Hematopoietic multipotent progenitor cell treated with erythropoietin and hydrocortisone succinate and interleukin-3 and kit ligand, for 8 days (in vitro differentiated cells): Measurements from ENCODE around the gene CYP4F3.
"Not testable (repeated sequence)": the region's sequence is repeated elsewhere in the genome, so short reads cannot be mapped to it uniquely, and the experiment has no call there.

Source experiments
- DNase-seq: peaks from one replicate; pipeline ENCODE4 v3.0.0-alpha.2; 2015

CYP4F3 gene

DNA sequence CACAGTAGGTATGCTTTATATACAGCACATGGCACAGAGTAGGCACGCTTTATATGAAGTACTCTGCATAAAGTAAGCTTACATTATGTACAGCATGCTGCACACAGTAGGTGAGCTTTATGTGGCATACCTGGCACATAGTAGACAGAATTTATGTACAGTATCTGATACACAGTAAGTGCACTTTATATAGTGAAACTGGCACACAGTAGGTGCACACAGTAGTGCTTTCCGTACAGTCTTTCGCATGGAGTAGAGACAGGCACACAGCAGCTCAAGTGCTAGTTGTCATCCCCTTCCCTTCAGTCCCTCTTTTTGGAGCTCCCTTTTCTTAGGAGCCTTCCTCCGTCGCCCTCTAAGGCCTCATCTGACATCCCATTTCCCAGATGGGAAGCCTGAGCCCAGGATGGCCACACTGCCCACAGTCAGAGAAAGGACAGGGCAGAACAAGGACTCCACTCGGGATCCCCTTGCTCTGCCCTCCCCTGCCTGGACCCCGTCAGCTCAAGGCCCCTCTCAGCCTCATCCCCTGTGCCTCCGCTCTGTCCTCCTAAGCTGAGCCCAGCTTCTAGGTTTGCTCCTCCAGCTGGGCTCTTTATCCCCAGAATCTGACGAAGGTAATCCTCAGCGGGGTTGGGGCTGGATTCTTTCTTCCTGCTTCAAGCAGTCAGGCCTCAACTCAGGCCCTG is 31.3 kb downstream of the CYP4F3 start:
- DNase-seq: no peak

DNA sequence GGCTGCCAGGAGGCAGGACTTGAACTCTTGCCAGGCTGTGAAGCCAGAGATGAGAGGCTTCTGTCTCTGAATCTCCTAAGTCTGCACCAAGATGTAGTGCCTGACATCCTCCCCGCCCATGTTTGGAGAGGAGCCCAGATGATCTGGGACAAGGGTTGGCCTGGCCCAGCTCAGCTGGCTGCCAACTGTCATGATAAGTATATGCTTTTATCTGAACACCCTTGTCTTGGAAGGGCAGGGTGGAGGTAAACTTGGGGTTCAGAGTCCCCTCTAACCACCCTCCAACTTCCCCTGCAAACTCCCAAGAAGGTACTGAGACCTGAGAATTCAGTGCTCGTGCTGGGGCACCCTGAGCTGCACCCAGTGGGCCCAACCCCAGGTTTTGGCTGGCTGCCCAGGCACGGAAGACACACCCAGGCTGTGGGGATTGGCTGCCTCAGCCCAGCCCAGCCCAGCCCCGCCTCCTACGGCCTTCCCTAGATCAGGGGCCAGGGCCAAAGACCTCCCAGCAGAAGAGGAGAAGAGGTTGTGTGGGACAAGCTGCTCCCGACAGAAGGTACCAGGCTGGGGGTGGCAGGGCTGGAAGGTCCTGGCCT is 32.0 kb downstream of the CYP4F3 start, which contains the start of gene CYP4F12:
Gene CYP4F12 (plus strand): TSS at position 508 of the 596 bp plus-strand sequence. CDS start 443 bp downstream, outside the sequence.
- DNase-seq: peak; percentile 99

DNA sequence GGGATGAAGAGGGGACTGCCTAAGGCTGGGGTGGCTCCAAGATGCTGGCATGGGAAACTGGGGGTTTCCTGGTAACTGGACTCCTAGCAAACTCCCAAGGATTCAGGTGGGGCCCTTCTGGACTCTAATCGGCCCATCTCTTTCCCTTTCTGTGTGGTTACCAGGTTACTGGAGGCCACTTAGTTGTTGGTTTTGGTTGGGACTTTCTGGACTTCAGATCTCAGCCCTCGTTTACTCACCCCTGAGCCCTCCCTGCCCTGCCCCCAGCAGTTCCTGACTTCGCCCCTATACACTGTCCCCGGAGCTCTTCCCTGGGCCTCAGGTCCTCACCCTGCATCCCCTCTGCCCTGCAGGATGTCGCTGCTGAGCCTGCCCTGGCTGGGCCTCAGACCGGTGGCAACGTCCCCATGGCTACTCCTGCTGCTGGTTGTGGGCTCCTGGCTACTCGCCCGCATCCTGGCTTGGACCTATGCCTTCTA is 32.5 kb downstream of the CYP4F3 start:
- DNase-seq: no peak

DNA sequence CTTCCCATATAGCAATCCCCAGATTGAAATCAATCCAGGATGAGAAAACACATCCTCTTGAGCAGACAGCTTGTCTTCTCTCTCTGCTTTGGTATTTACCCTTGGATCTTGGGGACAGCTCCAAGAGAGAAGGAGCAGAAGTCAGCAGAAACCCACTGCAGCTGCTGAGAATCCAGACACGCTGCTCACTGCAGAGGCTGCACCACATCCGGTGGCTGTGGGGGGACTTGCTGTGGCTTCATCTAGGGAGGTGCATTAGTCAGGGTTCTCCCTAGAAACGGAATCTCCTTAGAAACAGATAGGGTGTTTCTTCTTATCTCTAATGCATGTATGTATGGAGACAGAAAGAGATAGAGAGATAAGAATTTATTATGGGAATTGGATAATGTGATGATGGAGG is 34.9 kb downstream of the CYP4F3 start:
- DNase-seq: peak; percentile 12

DNA sequence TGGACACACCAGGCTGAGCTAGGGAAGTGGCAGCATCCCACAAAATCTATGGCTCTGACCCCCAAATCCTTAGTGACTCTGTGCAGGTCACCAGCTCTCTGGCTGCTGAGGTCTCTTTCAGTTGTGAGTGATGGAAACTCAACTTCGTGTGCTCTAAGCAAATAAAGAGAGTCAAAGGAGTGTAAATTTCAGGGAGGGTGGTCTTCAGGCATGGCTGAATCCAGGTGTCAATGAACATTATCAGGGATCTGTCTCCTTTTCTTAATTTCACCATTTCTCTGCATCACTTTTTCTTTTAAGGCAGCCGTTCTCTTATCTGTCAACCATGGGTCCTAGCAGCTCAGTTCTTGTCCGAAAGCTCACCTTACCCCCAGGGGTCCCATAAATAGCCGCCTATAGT is 38.4 kb downstream of the CYP4F3 start:
- no peak for DNase-seq

DNA sequence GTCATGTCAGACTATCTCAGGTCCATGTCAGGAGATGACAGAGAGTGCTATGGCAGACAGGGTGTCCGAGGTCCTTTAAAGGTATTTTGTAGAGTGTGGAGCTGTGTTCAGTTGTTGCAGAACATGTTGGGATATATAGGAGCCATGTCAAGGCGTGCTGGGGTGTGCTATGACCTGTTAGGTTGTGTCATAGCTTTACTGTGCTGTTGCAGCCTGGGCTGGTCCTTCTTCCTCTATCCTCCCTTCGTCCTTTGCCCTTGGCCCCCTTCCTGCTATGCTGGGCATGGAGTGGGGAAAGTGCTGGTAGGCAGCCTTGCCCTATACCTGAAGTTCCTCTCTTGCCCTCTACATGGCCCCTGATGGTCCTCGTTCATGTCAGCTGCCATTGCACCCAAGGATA is 39.2 kb downstream of the CYP4F3 start:
- DNase-seq: not testable (repeated sequence)

DNA sequence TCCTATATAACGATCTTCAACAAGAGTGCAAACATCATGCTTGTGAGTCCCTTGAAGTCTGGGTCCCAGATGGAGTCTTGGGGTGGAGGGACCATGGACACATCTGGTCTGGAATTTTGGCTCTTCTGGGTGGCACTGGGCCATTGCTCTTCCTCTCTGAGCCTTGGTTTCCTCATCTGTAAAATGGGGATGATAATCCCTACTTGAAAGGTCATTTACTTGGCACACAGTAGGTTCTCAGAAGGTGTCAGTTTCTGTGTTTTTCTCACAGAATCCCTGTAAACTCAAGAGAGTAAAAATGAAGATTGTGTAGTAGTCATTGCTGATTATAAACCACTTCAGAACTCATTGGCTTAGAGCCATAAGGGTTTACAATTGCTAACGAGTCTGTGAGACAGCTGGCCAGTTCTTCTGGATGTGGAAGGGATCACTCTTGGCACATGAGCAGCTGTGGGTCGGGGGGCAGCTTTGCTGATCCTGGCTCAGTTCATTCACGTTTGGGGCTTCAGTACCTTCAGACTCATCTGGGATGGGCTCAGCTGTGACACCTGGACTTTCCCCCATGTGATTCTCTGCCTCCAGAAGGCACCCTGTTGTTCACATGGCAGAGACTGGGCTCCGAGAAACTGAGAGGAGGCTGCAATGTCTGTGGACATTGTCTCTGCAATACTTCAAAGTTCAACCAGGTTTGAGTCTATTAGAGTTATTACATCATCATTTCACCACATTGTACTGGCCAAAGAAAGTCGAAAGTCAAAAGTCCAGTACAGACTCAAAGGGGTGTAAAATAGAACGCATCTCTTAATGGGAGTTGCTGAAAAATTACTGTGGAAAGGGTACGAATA is 40.0 kb downstream of the CYP4F3 start:
- no peak for DNase-seq

DNA sequence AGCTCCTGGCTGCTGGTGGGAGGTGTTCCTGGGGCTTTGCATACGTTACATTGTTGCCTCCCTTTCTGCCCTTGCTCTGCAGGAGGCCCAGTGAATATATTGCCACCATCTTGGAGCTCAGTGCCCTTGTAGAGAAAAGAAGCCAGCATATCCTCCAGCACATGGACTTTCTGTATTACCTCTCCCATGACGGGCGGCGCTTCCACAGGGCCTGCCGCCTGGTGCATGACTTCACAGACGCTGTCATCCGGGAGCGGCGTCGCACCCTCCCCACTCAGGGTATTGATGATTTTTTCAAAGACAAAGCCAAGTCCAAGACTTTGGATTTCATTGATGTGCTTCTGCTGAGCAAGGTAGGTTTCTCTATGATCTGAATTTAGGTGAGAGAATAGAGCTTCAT is 42.7 kb downstream of the CYP4F3 start:
- DNase-seq: no peak

DNA sequence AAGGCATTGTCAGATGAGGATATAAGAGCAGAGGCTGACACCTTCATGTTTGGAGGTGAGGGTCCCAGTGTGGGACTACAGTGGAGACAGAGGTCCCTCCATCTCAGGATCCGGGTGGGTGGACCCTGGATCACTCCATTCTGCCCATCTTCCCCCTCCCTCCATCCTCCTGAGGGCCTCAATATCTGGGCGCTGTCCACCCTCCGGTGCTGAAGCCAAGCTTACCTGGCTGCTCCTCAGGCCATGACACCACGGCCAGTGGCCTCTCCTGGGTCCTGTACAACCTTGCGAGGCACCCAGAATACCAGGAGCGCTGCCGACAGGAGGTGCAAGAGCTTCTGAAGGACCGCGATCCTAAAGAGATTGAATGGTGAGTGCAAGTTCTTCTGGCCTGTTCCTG is 44.1 kb downstream of the CYP4F3 start:
- no peak for DNase-seq

DNA sequence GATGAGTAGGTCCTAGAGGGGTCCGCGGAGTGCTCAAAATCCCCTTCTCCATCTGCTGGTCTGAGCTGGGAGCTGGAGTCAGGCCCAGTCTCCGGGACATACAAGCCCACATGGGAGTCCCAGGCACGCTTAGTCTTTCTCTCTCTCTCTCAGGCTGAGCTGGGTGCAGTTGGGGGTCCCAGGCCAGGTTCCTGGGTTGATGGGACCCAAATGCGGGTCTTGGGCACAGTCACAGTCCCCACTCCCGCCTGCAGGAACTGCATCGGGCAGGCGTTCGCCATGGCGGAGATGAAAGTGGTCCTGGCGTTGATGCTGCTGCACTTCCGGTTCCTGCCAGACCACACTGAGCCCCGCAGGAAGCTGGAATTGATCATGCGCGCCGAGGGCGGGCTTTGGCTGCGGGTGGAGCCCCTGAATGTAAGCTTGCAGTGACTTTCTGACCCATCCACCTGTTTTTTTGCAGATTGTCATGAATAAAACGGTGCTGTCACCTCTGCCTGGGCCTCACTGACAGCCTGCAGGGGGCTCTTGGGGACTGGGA is 56.0 kb downstream of the CYP4F3 start:
- no peak for DNase-seq

DNA sequence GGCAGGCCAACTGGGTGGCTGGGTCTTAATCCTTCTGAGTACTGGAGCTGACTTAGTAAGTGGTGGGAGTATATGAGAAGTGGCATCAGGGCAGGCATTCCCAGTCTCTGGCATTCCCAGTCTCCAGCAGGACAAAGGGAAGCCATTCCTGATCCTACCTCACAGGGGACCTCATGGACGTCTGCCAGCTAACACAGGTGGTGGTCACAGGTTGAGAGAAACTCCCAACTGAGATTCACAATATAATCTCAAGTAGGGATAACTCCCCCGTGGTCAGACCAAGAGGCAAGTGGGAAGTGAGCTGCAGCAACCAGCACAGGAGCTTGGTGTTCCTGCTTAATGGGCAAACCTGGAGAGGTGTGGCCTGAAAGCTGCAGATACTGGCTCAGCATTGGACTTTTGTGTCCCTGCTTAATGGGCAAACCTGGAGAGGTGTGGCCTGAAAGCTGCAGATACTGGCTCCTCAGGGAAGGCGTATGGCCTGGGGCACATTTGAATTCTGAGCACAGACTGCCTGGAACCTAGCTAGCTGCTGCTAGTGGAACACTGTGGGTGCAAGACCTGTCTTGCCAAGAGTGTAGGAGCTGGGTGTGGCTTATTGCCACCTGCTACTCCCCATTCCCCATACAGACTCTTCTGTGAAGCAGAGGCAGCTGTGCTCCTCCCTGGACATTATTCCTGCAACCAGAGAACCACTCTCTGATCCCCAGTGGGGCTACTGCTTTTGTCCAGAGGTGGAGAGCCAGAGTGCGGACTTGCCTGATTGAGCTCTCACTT is 61.2 kb downstream of the CYP4F3 start:
- no peak for DNase-seq

DNA sequence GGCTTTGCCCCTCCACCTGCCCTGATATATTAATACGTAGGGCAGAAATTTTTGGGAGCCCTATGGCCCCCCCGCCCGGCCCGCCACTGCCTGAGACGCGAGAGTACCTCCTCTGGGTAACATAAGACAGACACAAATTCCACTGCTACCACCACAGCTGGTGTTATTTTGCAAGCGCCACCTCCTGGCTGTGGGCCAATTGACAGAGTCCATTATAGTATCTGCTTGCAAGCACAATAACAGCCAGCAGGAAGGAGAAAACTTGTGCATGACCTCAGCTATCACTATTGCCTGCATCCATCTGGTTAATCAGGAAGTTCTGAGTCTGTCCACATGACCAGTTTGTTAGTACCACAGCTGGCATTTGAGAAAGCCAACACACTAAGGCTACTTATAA is 61.8 kb downstream of the CYP4F3 start:
- peak; percentile 77 for DNase-seq
